SU-DHL-6 (cell line): ENCODE data around the gene ITGB1BP1.

Experiments
- H2AFZ ChIP-seq: fragments of 200-600 bp; sonication (generic); 2 replicates; pipeline ENCODE4 v1.6.1; 2014; ENCODE audit warnings: low read depth, mild to moderate bottlenecking, moderate library complexity, mixed read lengths, antibody characterized with exemption, low read length; ENCODE audit not compliant: severe bottlenecking
- H3F3A ChIP-seq: fragments of 200-600 bp; shearing (Covaris generic); 2 replicates; pipeline ENCODE4 v1.6.0; 2016; ENCODE audit warnings: antibody characterized with exemption, mild to moderate bottlenecking; ENCODE audit not compliant: insufficient read depth
- H3K27ac ChIP-seq: fragments of 200-600 bp; sonication (generic); 2 replicates; pipeline ENCODE4 v1.5.1; 2016; ENCODE audit warnings: low read depth, mild to moderate bottlenecking, low read length, moderate library complexity, mixed read lengths
- H3K27me3 ChIP-seq: fragments of 200-600 bp; sonication (generic), shearing (Covaris generic); 2 replicates; pipeline ENCODE4 v1.6.0; 2014; ENCODE audit warnings: mild to moderate bottlenecking, low read length
- H3K36me3 ChIP-seq: fragments of 200-600 bp; sonication (generic); 2 replicates; pipeline ENCODE4 v1.6.1; 2014; ENCODE audit warnings: mild to moderate bottlenecking, low read length, mixed read lengths
- H3K4me2 ChIP-seq: fragments of 300-600, 200-600 bp; shearing (Covaris generic), sonication (generic); 2 replicates; pipeline ENCODE4 v1.6.0; 2014; ENCODE audit warnings: low read length, low read depth, mild to moderate bottlenecking; ENCODE audit not compliant: poor library complexity, severe bottlenecking
- H3K4me3 ChIP-seq: fragments of 200-600 bp; sonication (generic); 2 replicates; pipeline ENCODE4 v1.5.1; 2014; ENCODE audit warnings: antibody characterized with exemption, low read length, mild to moderate bottlenecking, mixed read lengths; ENCODE audit not compliant: insufficient read depth, poor library complexity, severe bottlenecking
- H3K79me2 ChIP-seq: fragments of 200-600 bp; sonication (generic); 2 replicates; pipeline ENCODE4 v1.6.1; 2014; ENCODE audit warnings: mild to moderate bottlenecking, low read length, moderate library complexity; ENCODE audit not compliant: insufficient read depth
- H3K9ac ChIP-seq: fragments of 200-600 bp; sonication (generic); 2 replicates; pipeline ENCODE4 v1.7.0; 2014; ENCODE audit warnings: mild to moderate bottlenecking, low read length
- H3K9me2 ChIP-seq: fragments of 200-600 bp; sonication (generic); replicated peaks from 2 replicates; pipeline ENCODE4 v1.6.1; 2014; ENCODE audit warnings: low read length; ENCODE audit not compliant: insufficient read depth
- H3K9me3 ChIP-seq: fragments of 200-600 bp; sonication (generic); 2 replicates; pipeline ENCODE4 v1.6.1; 2014; ENCODE audit warnings: low read length, mixed read lengths; ENCODE audit not compliant: insufficient read depth
- H4K20me1 ChIP-seq: fragments of 200-600 bp; sonication (generic); 2 replicates; pipeline ENCODE4 v1.6.1; 2014; ENCODE audit warnings: low read depth, mild to moderate bottlenecking, antibody characterized with exemption, low read length, moderate library complexity, mixed read lengths
- EZH2phosphoT487 ChIP-seq: fragments of 200-600 bp; sonication (generic), shearing (Covaris generic); conservative IDR thresholded peaks from 2 replicates; pipeline ENCODE4 v1.6.1; 2018; ENCODE audit warnings: mild to moderate bottlenecking, antibody characterized with exemption, low read length, moderate library complexity, mixed read lengths
- TF ChIP-seq, protein P1 (sequence below): fragments of 200-600 bp; sonication (generic); IDR thresholded peaks from one replicate; pipeline ENCODE4 v1.5.1; 2017; ENCODE audit warnings: antibody characterized with exemption, mild to moderate bottlenecking, low read length, moderate library complexity; ENCODE audit not compliant: insufficient read depth, poor library complexity, severe bottlenecking

The ITGB1BP1 gene

DNA sequence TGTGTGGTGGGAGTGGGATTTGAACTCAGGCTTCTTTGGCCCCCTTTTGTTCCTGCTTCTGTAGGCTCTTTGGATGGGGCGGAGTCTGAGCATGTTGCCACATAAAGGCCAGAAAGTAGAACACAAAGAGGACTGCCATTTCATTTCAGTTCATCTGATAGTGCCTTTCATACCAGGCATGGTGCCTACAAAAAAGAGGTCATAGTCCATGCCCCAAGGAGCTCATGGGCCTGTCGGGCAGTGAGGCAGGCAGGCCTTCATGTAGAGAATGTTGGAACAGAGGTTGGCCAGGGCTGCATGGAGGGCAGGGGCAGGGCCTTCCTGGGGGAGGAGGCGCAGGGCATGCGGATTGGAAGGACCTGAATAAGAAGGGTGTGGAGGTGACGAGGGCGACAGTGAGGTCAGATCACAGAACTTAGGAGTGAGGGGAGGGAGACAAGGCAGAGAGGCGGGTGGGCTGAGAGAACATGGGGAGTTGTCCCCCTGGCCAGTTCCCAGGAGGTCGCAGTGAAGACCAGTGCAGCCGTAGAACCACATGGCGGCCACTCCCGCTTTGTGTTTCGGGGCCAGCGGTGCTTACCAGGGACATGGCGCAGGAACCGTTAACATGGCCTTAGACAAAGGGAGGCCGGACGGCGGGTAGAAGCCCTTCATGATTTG, 49.1 kb downstream of the ITGB1BP1 start:
- Histone ChIP-seq H3K9me2 (no peaks in the 10 kb centered on the region), H3K9me3 (no peaks in the 10 kb centered on the region), H3K9ac (no peak overlapping the region), H3K79me2 (no peaks in the 10 kb centered on the region), H3K4me2 (no peak overlapping the region), H3K36me3 (no peaks in the 10 kb centered on the region), H3K27me3 (no peaks in the 10 kb centered on the region), H2AFZ (no peak overlapping the region), H3F3A (no peaks in the 10 kb centered on the region), H3K27ac (no peak overlapping the region), H3K4me3 (no peak overlapping the region), H4K20me1 (no peaks in the 10 kb centered on the region)
- TF ChIP-seq EZH2phosphoT487: no peak
- TF ChIP-seq, protein P1, sequence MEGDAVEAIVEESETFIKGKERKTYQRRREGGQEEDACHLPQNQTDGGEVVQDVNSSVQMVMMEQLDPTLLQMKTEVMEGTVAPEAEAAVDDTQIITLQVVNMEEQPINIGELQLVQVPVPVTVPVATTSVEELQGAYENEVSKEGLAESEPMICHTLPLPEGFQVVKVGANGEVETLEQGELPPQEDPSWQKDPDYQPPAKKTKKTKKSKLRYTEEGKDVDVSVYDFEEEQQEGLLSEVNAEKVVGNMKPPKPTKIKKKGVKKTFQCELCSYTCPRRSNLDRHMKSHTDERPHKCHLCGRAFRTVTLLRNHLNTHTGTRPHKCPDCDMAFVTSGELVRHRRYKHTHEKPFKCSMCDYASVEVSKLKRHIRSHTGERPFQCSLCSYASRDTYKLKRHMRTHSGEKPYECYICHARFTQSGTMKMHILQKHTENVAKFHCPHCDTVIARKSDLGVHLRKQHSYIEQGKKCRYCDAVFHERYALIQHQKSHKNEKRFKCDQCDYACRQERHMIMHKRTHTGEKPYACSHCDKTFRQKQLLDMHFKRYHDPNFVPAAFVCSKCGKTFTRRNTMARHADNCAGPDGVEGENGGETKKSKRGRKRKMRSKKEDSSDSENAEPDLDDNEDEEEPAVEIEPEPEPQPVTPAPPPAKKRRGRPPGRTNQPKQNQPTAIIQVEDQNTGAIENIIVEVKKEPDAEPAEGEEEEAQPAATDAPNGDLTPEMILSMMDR: no peak

DNA sequence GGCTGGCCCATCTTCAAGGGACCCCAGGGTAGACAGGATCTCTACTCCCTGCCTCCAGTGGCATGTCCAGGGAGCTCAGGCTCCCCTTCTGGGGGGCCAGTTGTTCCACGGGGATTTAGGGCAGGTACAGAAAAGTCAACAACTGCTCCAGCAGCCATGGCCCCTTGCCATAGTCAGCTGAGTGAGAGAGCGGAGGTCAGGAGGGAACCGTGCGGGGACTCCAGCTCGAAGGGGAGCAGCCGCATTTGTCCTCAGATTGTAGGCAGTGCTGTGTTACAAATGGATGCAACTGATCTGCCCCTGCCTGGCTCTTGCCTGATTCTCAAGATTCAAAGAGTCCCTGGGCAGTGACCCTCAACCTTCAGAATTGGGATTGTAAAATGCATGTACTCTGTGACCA, 49.9 kb downstream of the ITGB1BP1 start:
- H3K36me3 ChIP-seq: no peaks in the 10 kb centered on the region
- no peaks in the 10 kb centered on the region for H3K9me3 ChIP-seq
- H4K20me1 ChIP-seq: no peaks in the 10 kb centered on the region
- no peak overlapping the region for H3K4me2 ChIP-seq
- H2AFZ ChIP-seq: no peak overlapping the region
- H3K4me3 ChIP-seq: no peak overlapping the region
- no peaks in the 10 kb centered on the region for H3K79me2 ChIP-seq
- no peaks in the 10 kb centered on the region for H3K9me2 ChIP-seq
- H3K27me3 ChIP-seq: no peaks in the 10 kb centered on the region
- no peaks in the 10 kb centered on the region for H3F3A ChIP-seq
- no peak overlapping the region for H3K9ac ChIP-seq
- TF ChIP-seq, protein P1: no peak
- no peak for TF ChIP-seq EZH2phosphoT487
- no peak overlapping the region for H3K27ac ChIP-seq

DNA sequence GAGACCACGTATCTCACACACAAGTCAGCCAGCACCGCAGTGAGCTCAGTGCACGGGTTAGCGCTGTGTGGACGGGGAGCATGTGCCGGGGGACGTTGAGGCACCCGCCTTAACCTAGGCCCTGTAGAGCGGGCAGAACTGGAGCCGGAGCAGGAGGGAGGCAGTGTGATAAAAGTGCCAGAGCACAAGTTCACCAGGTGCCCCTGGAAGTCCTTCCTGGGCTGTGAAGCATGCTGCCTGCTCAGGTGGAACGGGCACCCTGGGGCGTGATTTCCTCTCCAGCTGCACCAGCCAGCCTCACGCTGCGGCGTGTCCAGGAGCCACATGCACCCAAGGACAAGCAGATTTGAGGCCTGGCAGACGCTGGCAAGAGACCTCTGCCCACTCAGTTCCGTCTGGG, 50.3 kb downstream of the ITGB1BP1 start:
- no peaks in the 10 kb centered on the region for H3K9me3 ChIP-seq
- no peak overlapping the region for H3K4me3 ChIP-seq
- H3K9ac ChIP-seq: no peak overlapping the region
- H3K4me2 ChIP-seq: no peak overlapping the region
- no peaks in the 10 kb centered on the region for H3F3A ChIP-seq
- no peak overlapping the region for H2AFZ ChIP-seq
- no peak overlapping the region for H3K27ac ChIP-seq
- no peaks in the 10 kb centered on the region for H3K36me3 ChIP-seq
- H3K27me3 ChIP-seq: no peaks in the 10 kb centered on the region
- H3K9me2 ChIP-seq: no peaks in the 10 kb centered on the region
- H3K79me2 ChIP-seq: no peaks in the 10 kb centered on the region
- TF ChIP-seq EZH2phosphoT487: no peak
- TF ChIP-seq, protein P1: no peak
- H4K20me1 ChIP-seq: no peaks in the 10 kb centered on the region
